ENCODE data around the gene POLA2.

POLA2 gene

DNA sequence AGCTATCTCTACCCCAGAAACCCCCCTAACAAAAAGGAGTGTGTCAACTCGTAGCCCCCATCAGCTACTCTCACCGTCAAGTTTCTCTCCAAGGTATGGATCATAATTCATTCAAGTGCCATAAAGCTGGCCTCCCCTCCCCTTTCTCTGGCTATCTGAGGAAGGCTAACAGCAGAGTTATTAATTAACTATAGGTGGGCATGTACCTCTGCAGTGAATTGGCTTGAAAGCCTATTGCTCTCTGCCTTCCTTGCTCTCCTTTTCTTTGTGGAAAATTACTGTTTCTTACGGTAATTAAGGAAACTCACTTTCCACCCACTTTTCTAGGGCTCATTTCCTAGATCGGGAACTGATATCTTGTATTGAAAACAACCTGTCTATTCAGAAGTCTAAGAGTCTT is 14.1 kb downstream of the POLA2 start:
- TF ChIP-seq, protein P1, sequence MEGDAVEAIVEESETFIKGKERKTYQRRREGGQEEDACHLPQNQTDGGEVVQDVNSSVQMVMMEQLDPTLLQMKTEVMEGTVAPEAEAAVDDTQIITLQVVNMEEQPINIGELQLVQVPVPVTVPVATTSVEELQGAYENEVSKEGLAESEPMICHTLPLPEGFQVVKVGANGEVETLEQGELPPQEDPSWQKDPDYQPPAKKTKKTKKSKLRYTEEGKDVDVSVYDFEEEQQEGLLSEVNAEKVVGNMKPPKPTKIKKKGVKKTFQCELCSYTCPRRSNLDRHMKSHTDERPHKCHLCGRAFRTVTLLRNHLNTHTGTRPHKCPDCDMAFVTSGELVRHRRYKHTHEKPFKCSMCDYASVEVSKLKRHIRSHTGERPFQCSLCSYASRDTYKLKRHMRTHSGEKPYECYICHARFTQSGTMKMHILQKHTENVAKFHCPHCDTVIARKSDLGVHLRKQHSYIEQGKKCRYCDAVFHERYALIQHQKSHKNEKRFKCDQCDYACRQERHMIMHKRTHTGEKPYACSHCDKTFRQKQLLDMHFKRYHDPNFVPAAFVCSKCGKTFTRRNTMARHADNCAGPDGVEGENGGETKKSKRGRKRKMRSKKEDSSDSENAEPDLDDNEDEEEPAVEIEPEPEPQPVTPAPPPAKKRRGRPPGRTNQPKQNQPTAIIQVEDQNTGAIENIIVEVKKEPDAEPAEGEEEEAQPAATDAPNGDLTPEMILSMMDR (IDR thresholded peaks at IDR 0.05; ENCODE audit: borderline replicate concordance, insufficient read depth, low read depth, low read length) = no peak
- H3K4me3 ChIP-seq (ENCODE audit: low read depth, low read length) = no peak overlapping the region

DNA sequence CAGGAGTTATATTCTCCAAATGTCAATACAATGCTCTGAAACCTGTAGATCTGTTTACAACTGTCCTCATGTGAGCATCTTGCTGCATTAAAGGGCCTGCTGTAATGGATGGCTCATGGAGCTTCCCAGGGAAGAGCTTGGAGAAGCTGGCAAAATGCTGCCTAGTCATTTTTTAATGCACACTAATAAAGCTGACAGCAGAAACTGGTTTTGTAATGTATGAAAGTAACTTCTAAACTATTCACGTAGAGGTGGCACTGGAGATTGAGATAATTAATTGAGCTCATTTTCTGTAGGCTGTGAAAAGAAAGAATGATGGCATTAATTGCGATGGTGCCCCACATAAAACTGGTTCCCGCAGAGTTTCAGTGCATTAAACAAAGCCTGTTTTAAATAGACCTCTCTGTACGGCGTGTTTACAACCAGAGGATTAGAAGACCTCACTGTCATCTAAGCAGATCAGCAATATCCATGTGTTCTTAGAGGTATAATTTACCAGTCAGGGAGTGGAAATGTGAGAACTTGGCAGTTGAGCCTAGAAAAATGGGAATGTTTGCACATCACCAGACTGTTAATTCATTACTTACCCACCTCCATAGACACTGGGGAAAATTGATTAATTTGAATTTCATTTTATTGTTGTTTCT is 16.0 kb downstream of the POLA2 start:
- H3K4me3 ChIP-seq (ENCODE audit: low read depth, low read length) = no peak overlapping the region
- TF ChIP-seq, protein P1 (IDR thresholded peaks at IDR 0.05; ENCODE audit: borderline replicate concordance, insufficient read depth, low read depth, low read length) = no peak

DNA sequence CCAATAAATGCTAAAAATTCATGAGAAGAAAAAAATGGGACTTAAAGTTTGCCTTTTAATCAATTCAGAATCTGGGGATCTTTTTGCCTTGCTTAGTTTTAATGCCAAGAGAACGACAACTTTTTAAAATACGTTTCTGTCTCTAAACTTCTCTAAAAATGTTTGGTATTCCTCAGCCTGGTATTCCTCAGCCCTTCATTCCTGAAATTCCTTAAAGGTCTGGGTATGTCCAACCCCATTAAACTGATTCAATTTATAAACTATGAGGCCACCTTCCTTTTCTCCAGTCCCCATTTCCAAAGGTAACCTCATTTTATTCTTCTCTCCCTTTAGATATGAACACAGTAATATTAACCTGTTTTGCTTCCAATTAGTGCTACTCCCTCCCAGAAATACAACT is 16.6 kb downstream of the POLA2 start:
- TF ChIP-seq, protein P1 (IDR thresholded peaks at IDR 0.05; ENCODE audit: borderline replicate concordance, insufficient read depth, low read depth, low read length) = no peak
- H3K4me3 ChIP-seq (ENCODE audit: low read depth, low read length) = no peak overlapping the region

DNA sequence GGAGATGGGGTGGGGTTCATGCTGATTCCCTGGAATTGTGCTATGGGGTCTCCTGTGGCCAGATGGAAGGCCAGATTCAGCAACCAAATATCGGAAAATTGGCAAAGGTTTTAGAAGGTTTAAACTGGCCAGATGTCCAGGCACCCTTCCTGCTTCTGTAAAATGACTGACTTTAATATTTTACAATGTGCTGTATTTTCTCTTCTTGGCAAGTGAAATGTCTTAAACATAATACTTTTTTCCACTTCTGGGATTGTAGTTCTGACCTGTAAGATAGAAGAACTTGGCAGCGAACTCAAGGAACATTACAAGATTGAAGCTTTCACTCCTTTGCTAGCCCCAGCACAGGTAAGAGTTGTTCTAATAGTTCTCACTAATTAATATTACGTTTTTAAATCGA is 17.5 kb downstream of the POLA2 start:
- TF ChIP-seq, protein P1 (IDR thresholded peaks at IDR 0.05; ENCODE audit: borderline replicate concordance, insufficient read depth, low read depth, low read length) = no peak
- H3K4me3 ChIP-seq (ENCODE audit: low read depth, low read length) = no peak overlapping the region

DNA sequence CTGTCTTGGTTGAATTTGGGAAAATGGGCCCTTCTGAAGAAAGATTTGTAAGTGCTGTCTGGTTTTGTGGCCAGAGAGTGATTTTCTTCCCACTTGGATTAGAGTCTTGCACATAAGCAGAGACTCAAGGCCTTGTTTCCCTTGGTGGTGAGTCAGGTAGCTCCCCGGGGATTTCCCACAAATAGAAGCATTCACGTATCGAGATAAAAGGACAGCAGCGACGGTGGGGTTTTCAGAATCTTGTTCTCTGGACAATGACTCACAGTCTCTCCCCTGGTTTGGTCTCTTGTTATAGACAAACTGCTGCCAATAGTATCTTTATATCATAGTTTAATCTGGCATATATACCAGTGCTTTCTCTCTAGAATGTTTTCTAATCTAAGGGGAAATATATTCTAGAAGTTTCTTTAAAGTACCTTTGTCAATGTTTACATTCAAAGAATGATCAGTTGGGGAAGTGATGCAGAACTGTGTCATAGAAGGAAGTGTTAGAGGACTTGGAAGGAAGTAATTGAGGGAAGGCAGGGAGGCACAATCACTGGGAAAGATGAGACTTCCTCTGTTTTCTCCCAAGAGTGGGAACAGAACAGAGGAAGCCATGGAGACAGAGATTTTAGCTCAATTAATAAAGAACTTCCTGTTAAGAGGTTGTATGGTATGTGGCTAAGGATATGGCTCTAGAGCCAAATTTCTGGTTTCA is 18.1 kb downstream of the POLA2 start:
- TF ChIP-seq, protein P1 (IDR thresholded peaks at IDR 0.05; ENCODE audit: borderline replicate concordance, insufficient read depth, low read depth, low read length) = no peak

DNA sequence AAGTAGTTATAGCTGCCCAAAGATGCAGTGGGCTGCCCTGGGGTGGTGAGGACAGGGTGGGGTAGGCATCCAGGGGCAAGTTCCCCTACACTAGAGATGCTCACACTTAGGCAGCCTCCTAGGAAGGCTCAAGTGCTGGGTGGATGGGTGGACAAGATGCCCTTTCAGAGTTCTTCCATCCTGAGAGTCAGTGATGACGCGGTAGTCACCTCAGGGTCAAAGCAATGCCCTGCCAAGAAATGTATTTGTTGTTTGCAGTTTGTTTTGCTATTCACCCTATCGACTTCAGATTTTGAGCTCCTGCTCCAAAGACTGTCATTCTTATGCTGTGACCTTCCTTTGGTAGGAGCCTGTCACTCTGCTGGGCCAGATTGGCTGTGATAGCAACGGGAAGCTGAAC is 18.9 kb downstream of the POLA2 start:
- H3K4me3 ChIP-seq (ENCODE audit: low read depth, low read length) = no peak overlapping the region
- TF ChIP-seq, protein P1 (IDR thresholded peaks at IDR 0.05; ENCODE audit: borderline replicate concordance, insufficient read depth, low read depth, low read length) = no peak

More for the DNA sequence above, 18.1 kb downstream of the POLA2 start:
- no peak overlapping the region for H3K4me3 ChIP-seq (ENCODE audit: low read depth, low read length)

DNA sequence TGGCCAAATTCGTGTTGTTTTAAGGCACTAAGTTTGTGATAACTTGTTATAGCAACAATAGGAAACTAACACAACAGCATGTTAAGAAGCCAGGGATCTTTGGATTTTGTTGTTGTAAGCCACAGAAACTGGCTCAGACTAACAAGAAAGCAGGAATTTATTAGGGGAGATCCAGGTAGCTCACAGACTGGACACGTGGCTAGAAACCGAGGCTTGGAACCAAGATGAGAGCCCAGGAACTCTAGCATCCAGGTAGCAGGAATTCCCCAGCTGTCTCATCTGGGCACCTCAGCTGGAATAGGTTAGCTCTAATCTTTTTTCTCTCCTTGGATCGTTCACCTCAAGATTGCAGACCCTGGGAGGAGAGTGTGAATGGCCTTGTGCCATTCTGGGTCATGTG is 24.9 kb downstream of the POLA2 start:
- TF ChIP-seq, protein P1 (IDR thresholded peaks at IDR 0.05; ENCODE audit: borderline replicate concordance, insufficient read depth, low read depth, low read length) = no peak
- no peak overlapping the region for H3K4me3 ChIP-seq (ENCODE audit: low read depth, low read length)
